Caco-2 (cell line): Measurements from ENCODE around the gene C5AR1. TPM values are rescaled to one million over a fixed set of nuclear protein-coding genes. Genes with fewer than 3 reads are reported as not detected.

Source experiments
- BruUV-seq: library from RNA; stranded (reverse); fragments of 400-500 nt; replicated peaks from 2 replicates; lab custom pipeline; 2021; lab: Mats Ljungman, UMichigan
- CTCF ChIA-PET: fragments of 300-600 bp; sonication (Branson Sonifier 250); formaldehyde crosslinking; loops from one replicate; lab custom pipeline; 2022; ENCODE audit warnings: antibody characterized with exemption; lab: Charles Lee
- POLR2A ChIA-PET: fragments of 300-600 bp; sonication (Branson Sonifier 250); formaldehyde crosslinking; loops from one replicate; lab custom pipeline; 2022; ENCODE audit warnings: antibody characterized with exemption; lab: Charles Lee
- DNase-seq, 2 experiments: peaks; one replicate each; pipeline versions ENCODE4 v3.0.0 to v3.0.0-alpha.2; 2020 to 2022
- H3K27me3 ChIP-seq: replicated peaks from 2 replicates; pipeline ENCODE4 v1.6.0; 2011; ENCODE audit warnings: low read length; ENCODE audit not compliant: control insufficient read depth, insufficient read depth
- H3K36me3 ChIP-seq: 2 replicates; pipeline ENCODE4 v1.5.1; 2011; ENCODE audit warnings: low read length; ENCODE audit not compliant: control insufficient read depth, insufficient read depth
- H3K4me1 ChIP-seq: fragments of 250-450 bp; sonication (Bioruptor Pico); 2 replicates; pipeline ENCODE4 v1.5.1; 2020; ENCODE audit warnings: mild to moderate bottlenecking
- H3K4me3 ChIP-seq: 2 replicates; pipeline ENCODE4 v1.5.1; 2011; ENCODE audit warnings: low read depth, mild to moderate bottlenecking, control low read depth, low read length
- H3K9me3 ChIP-seq: fragments of 250-450 bp; sonication (Bioruptor Pico); 2 replicates; pipeline ENCODE4 v1.5.1; 2020; ENCODE audit warnings: mild to moderate bottlenecking, moderate library complexity
- H3K27ac Mint-ChIP-seq: one replicate; pipeline ENCODE4 v1.8.0; 2022; ENCODE audit warnings: mixed read lengths; ENCODE audit not compliant: unreplicated experiment
- H3K27me3 Mint-ChIP-seq: one replicate; pipeline ENCODE4 v1.8.0; 2022; ENCODE audit warnings: mixed read lengths; ENCODE audit not compliant: insufficient read depth, unreplicated experiment
- H3K36me3 Mint-ChIP-seq: one replicate; pipeline ENCODE4 v1.8.0; 2022; ENCODE audit warnings: mild to moderate bottlenecking, mixed read lengths; ENCODE audit not compliant: insufficient read depth, unreplicated experiment
- H3K4me1 Mint-ChIP-seq: one replicate; pipeline ENCODE4 v1.8.0; 2022; ENCODE audit warnings: low read depth, mixed read lengths; ENCODE audit not compliant: unreplicated experiment
- H3K4me3 Mint-ChIP-seq: one replicate; pipeline ENCODE4 v1.8.0; 2022; ENCODE audit warnings: mild to moderate bottlenecking, moderate library complexity, mixed read lengths; ENCODE audit not compliant: unreplicated experiment
- H3K9me3 Mint-ChIP-seq: one replicate; pipeline ENCODE4 v1.8.0; 2022; ENCODE audit warnings: mixed read lengths; ENCODE audit not compliant: unreplicated experiment
- CTCF ChIP-seq, 2 experiments: fragments of 200-600 bp in 1 of 2; IDR thresholded peaks; 1 replicate in 1 of 2; 2 replicates in 1 of 2; pipeline versions ENCODE4 v1.5.1 to v1.8.0; 2011 to 2022; ENCODE audit warnings: antibody characterized with exemption in 1 of 2, control low read depth in 1 of 2, inconsistent platforms in 1 of 2, low read depth in 1 of 2, low read length in 1 of 2, mild to moderate bottlenecking in 1 of 2, moderate library complexity in 1 of 2; ENCODE audit not compliant: insufficient read depth in 1 of 2, severe bottlenecking in 1 of 2, unreplicated experiment in 1 of 2
- intact Hi-C: fragments of 100-400 bp; cut with micrococcal nuclease; formaldehyde crosslinking; loops from one replicate; pipeline ENCODE4 v1.10.0; 2022; ENCODE audit not compliant: unreplicated experiment
- total RNA-seq: library from RNA; stranded (reverse); gene quantifications from 2 replicates; pipeline ENCODE4 v1.2.3, GENCODE V29; 2022

Gene C5AR1
- total RNA-seq, 1 experiment from 2014 or later, result 0.48 TPM

- no peaks in the 10 kb centered on the region for H3K27me3 Mint-ChIP-seq
- Histone ChIP-seq H3K36me3 (peaks cover 6% of the 10 kb centered on the region), H3K4me3 (no peak overlapping the region), H3K27me3 (no peaks in the 10 kb centered on the region), H3K4me1 (no peaks in the 10 kb centered on the region), H3K9me3 (no peaks in the 10 kb centered on the region)
- H3K36me3 Mint-ChIP-seq, result peaks cover 97% of the 10 kb centered on the region
- no TSS peak for BruUV-seq
- H3K4me1 Mint-ChIP-seq, result no peaks in the 10 kb centered on the region
- ChIA-PET POLR2A (no interaction called here), CTCF (interaction anchor here (1.1 to 1.4 kb wide), 2 partner anchors 9 kb away, joined by 8 to 10 read pairs; partner anchors contain the start of gene DHX34)
- peak; percentile 43 to 56 for TF ChIP-seq CTCF (IDR thresholded peaks at IDR 0.05; ENCODE audit: insufficient read depth in 1 of 2, low read depth in 1 of 2, low read length in 1 of 2, severe bottlenecking in 1 of 2, unreplicated experiment in 1 of 2)
- no peak overlapping the region for H3K4me3 Mint-ChIP-seq
- intact Hi-C loops, result no loop called here
- DNase-seq, result peak in 1 of 2 experiments; percentile 53
- no peak overlapping the region for H3K27ac Mint-ChIP-seq
- no peaks in the 10 kb centered on the region for H3K9me3 Mint-ChIP-seq
Observed at GRCh38 chr19:47357788-47358680, 48.4 kb downstream of the C5AR1 start.

GRCh38 chr19:47358936-47359335, 49.3 kb downstream of the C5AR1 start:
- POLR2A ChIA-PET, result no interaction called here
- Mint-ChIP-seq H3K9me3 (no peaks in the 10 kb centered on the region), H3K36me3 (peaks cover 97% of the 10 kb centered on the region), H3K27me3 (no peaks in the 10 kb centered on the region), H3K27ac (no peak overlapping the region), H3K4me1 (no peaks in the 10 kb centered on the region), H3K4me3 (no peak overlapping the region)
- no peaks in the 10 kb centered on the region for H3K4me1 ChIP-seq
- no peak for DNase-seq
- H3K36me3 ChIP-seq, result peaks cover 6% of the 10 kb centered on the region
- no peaks in the 10 kb centered on the region for H3K9me3 ChIP-seq
- CTCF ChIA-PET, result interaction anchor here (1.4 kb wide), 1 partner anchor 10 kb away, joined by 8 read pairs; the partner anchor contains the start of gene DHX34
- H3K27me3 ChIP-seq, result no peaks in the 10 kb centered on the region
- no peak overlapping the region for H3K4me3 ChIP-seq
- intact Hi-C loops, result no loop called here
- no peak for TF ChIP-seq CTCF (IDR thresholded peaks at IDR 0.05; ENCODE audit: insufficient read depth in 1 of 2, low read depth in 1 of 2, low read length in 1 of 2, severe bottlenecking in 1 of 2, unreplicated experiment in 1 of 2)
- no TSS peak for BruUV-seq

DNA sequence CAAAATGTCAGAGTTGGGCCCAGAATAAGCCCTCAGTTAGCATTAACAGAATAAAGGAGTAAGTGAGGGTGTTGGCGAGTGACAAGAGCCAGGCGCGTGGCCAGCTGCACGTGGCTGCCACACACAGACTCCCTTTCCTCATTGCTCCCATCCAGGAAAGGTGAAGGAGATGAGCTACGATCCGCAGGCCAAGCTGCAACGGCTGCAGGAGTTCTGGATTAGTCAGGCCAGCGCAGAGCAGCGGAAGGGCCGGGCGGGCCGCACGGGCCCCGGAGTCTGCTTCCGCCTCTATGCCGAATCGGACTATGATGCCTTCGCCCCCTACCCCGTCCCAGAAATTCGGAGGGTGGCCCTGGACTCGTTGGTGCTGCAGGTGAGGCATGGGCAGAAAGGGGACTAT, 52.7 kb downstream of the C5AR1 start:
- TF ChIP-seq CTCF (IDR thresholded peaks at IDR 0.05; ENCODE audit: insufficient read depth in 1 of 2, low read depth in 1 of 2, low read length in 1 of 2, severe bottlenecking in 1 of 2, unreplicated experiment in 1 of 2), result no peak
- intact Hi-C loops, result no loop called here
- no peaks in the 10 kb centered on the region for H3K9me3 ChIP-seq
- ChIA-PET POLR2A (no interaction called here), CTCF (interaction anchor here (0.6 to 1.6 kb wide), 2 partner anchors 13 to 53 kb away, joined by 5 to 7 read pairs; partner anchors contain the start of gene DHX34)
- Mint-ChIP-seq H3K4me1 (no peaks in the 10 kb centered on the region), H3K27ac (no peak overlapping the region), H3K36me3 (peaks cover 96% of the 10 kb centered on the region), H3K9me3 (no peaks in the 10 kb centered on the region), H3K27me3 (no peaks in the 10 kb centered on the region), H3K4me3 (no peak overlapping the region)
- BruUV-seq, result no TSS peak
- H3K36me3 ChIP-seq, result peaks cover 2% of the 10 kb centered on the region; the same call in 1 of the 2 replicates
- no peak for DNase-seq
- H3K4me1 ChIP-seq, result no peaks in the 10 kb centered on the region
- no peaks in the 10 kb centered on the region for H3K27me3 ChIP-seq
- H3K4me3 ChIP-seq, result no peak overlapping the region
